Esophagus squamous epithelium (tissue), 4 donors: ENCODE data around the gene DNAH10.

ENCODE experiments used
- CTCF ChIP-seq, 6 experiments: fragments of 450-650 bp in 4 of 6; fragments of 200-600 bp in 2 of 6; sonication (generic) in 2 of 6; IDR thresholded peaks; one replicate each; pipeline ENCODE4 v1.5.1; 2016 to 2019; ENCODE audit warnings: antibody characterized with exemption in 6 of 6, mild to moderate bottlenecking in 4 of 6, moderate library complexity in 4 of 6
- POLR2A ChIP-seq, 4 donors: fragments of 450-650 bp; IDR thresholded peaks; one replicate each; pipeline ENCODE4 v1.6.1; 2017; ENCODE audit warnings: antibody characterized with exemption in 4 of 4, mild to moderate bottlenecking in 4 of 4, moderate library complexity in 3 of 4

DNA sequence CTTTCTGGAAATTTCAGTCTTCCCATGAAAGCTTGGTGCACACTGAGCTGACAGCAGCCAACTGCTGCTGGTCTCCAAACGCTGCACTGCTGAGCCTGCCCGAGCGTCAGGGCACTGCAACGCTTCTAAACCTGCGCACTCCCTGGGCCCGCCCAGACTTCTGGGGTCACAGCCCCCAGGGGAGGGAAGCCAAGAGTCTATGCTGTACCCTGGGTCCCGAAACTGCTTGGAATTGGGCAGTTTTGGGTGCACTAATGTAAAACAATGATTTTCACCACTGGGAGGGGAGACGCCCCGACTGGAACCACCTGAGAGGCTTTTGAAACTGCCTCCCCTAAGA, 178.5 kb downstream of the DNAH10 start:
- TF ChIP-seq CTCF (IDR thresholded peaks at IDR 0.05) (no peak), POLR2A (IDR thresholded peaks at IDR 0.05) (no peak)
